ENCODE data around the gene CERKL.
A peak's percentile ranks its signal among the peaks of the same experiment; 100 is the strongest.
"Not testable (repeated sequence)": the region's sequence is repeated elsewhere in the genome, so short reads cannot be mapped to it uniquely, and the experiment has no call there.

Gene CERKL

GRCh38 chr2:181656450-181657291, at the start of gene CERKL:
Gene CERKL (minus strand): TSS chr2:181657105. CDS start chr2:181657006, 99 bp downstream.
- DNase-seq (ENCODE audit: low spot score) = peak; percentile 78

GRCh38 chr2:181702519-181702918, 45.6 kb upstream of the CERKL start:
- not testable (repeated sequence) for DNase-seq (ENCODE audit: low spot score)

More at GRCh38 chr2:181656450-181657291, at the start of gene CERKL:
- TF ChIP-seq CTCF (IDR thresholded peaks at IDR 0.05; ENCODE audit: extremely low read depth, missing control alignments) = no peak

GRCh38 chr2:181698223-181698622, 41.3 kb upstream of the CERKL start:
- TF ChIP-seq CTCF (IDR thresholded peaks at IDR 0.05; ENCODE audit: extremely low read depth, missing control alignments) = no peak
- DNase-seq (ENCODE audit: low spot score) = no peak

GRCh38 chr2:181697571-181697970, 40.7 kb upstream of the CERKL start:
- no peak for TF ChIP-seq CTCF (IDR thresholded peaks at IDR 0.05; ENCODE audit: extremely low read depth, missing control alignments)

GRCh38 chr2:181697126-181697525, 40.2 kb upstream of the CERKL start:
- no peak for DNase-seq (ENCODE audit: low spot score)
- TF ChIP-seq CTCF (IDR thresholded peaks at IDR 0.05; ENCODE audit: extremely low read depth, missing control alignments) = no peak

More at GRCh38 chr2:181697571-181697970, 40.7 kb upstream of the CERKL start:
- DNase-seq (ENCODE audit: low spot score) = no peak

GRCh38 chr2:181694271-181694670, 37.4 kb upstream of the CERKL start:
- no peak for TF ChIP-seq CTCF (IDR thresholded peaks at IDR 0.05; ENCODE audit: extremely low read depth, missing control alignments)
- no peak for DNase-seq (ENCODE audit: low spot score)

GRCh38 chr2:181690860-181691259, 34.0 kb upstream of the CERKL start:
- DNase-seq (ENCODE audit: low spot score) = no peak
- no peak for TF ChIP-seq CTCF (IDR thresholded peaks at IDR 0.05; ENCODE audit: extremely low read depth, missing control alignments)
